HG02759 (cell line): Measurements from ENCODE around the gene PSMD13.

Experiments
- ATAC-seq: cut with Tn5 transposase; IDR thresholded peaks from one replicate; pipeline ENCODE4 v1.9.1; 2021; ENCODE audit warnings: mild to moderate bottlenecking, moderate library complexity; ENCODE audit not compliant: unreplicated experiment

Gene PSMD13

GRCh38 chr11:203945-204586 is 32.7 kb upstream of the PSMD13 start:
- no peak for ATAC-seq

GRCh38 chr11:204587-205109 is 32.1 kb upstream of the PSMD13 start:
- ATAC-seq: no peak

GRCh38 chr11:205221-206001 is 31.4 kb upstream of the PSMD13 start:
- ATAC-seq: no peak

GRCh38 chr11:206002-206384 is 30.8 kb upstream of the PSMD13 start:
- ATAC-seq: no peak

GRCh38 chr11:206526-207207 is 30.1 kb upstream of the PSMD13 start:
- ATAC-seq: no peak

DNA sequence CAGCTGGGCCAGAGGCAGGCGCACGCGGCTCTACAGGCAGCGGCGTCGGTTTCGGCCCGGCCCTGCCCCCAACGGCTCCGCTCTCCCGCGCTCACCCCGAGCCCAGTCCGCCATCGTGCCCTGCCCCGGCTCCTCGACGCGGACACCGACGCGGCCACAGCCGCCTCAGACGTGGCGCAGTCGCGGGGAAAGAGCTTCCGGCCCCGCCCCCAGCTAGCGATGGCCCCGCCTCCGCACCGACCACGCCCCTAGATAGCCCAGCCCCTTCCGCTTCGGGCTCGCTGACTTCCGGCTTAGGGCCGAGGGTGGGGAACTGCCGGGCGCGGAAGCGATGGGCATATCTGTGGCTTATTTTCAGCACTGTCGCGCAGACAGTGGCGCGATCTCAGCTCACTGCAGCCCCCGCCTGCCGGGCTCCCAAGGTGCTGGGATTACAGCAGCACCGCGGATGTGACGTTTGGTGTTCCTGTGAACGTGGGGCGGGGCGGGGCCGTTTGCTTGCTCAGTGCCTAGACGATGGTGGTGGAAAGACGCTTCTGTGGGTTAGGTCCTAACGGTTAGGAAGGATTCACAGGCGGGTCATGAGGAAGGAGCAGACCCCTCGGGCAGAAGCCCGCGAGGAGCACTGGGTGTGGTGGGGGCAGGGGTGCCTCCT is 29.4 kb upstream of the PSMD13 start, which contains the start of the genes BET1L and RIC8A:
Gene BET1L (minus strand): TSS at position 192 of the 655 bp plus-strand sequence. CDS start 78 bp downstream, at position 114.
Gene RIC8A (plus strand): TSS at position 501 of the 655 bp plus-strand sequence. CDS start 1,147 bp downstream, outside the sequence.
- ATAC-seq: peak; percentile 80

DNA sequence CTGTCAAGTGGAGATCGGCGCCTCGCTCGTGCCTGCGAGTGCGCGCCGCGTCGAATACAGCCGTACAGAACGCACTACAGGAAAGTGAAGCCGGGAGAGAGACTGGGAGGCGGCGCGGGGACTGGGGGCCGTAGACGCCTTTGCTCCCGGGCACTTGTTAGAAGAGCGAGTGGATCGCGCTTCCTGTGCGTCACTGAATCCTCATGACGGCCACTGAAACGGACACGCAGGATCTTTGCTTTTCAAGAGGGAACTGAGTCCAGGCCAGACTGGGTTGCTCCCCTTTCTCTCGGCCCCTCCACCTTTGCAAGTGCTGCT is 29.0 kb upstream of the PSMD13 start:
- ATAC-seq: no peak

DNA sequence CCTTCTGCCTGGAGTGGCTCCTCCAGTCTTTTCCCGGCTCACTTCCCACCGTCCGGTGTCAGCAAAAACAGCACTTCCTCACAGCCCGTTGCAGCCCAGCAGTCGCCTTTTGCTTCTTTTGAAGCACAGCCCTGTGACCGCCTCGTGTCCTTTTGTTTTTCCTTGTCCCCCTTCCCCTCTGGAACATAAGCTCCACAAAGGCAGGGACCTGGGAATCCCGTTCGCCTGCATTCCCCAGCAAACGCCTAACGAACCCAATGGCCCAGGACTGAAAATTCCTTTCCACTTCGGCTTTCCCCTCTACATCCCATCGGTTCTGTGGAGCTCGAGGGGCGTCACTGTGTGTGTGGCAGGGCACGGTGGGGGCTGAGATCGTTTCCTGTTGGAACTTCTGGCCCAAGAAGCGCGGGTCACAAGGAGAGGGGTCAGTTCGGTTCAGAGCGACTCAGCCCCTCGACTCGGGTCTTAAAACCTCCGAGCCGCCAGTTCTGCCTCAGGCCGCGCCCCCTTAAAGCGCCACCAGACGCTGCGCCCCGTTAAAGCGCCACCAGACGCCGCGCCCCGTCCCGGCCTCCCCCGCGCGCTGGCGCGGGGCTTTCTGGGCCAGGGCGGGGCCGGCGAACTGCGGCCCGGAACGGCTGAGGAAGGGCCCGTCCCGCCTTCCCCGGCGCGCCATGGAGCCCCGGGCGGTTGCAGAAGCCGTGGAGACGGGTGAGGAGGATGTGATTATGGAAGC is 28.4 kb upstream of the PSMD13 start:
- ATAC-seq: peak; percentile 50

GRCh38 chr11:208917-209260 is 27.9 kb upstream of the PSMD13 start:
- peak; percentile 1 for ATAC-seq

GRCh38 chr11:209275-210121 is 27.3 kb upstream of the PSMD13 start:
- no peak for ATAC-seq

GRCh38 chr11:210122-210802 is 26.5 kb upstream of the PSMD13 start:
- no peak for ATAC-seq

DNA sequence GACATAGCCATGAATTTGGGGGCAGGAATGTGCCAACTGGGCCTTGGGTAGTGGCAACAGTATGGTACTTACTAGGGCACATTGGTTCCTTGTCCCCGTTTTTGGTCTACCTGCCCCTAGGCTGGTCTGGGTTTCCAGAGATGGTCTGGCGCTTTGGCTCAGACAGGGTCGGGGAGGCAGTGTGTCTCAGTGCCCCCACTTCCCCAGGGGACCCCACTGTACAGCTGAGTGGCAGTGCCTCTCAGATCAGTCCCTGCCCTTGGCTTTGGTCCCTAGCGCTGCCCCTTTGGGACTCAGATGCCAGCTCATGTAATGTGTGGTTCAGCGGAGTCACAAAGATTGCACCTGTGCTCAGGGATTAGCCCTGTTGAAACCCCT is 26.0 kb upstream of the PSMD13 start:
- ATAC-seq: no peak

DNA sequence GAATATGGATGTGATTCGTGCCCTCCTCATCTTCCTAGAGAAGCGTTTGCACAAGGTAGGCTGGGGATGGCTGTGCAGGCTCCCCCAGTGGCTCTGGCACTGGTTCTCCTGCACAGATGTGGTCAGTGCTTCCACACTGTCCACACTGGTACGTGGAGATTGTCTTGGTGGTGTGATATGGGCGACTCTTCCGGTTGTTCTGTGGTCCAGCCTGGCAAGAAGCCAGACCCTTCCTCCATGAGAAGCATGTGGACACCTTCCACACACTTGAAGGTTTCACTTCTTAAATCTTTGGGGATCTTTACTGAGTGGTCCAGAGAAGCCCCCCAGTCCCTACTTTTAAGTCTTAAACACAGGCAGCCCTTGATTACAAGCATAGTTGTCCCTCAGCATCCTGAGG is 25.5 kb upstream of the PSMD13 start:
- ATAC-seq: no peak

DNA sequence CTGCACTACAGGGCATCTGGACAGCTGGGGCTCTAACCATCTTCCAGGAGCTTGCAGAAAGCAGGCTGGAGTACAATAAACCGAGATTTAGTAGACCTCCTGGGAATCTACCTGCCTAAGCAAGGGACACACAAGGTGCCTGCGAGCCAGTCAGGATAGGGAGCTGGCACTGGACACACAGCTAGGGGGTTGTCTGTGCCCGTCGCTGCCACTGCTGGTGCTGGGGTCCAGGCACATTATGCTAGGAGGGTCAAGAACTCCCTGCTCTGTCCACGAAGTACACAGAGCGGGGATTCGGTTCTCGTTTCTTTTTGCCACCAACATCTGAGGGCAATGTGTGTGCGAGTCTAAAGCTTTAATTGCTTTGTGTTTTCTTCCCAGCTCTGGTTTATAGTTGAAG is 25.0 kb upstream of the PSMD13 start:
- no peak for ATAC-seq

DNA sequence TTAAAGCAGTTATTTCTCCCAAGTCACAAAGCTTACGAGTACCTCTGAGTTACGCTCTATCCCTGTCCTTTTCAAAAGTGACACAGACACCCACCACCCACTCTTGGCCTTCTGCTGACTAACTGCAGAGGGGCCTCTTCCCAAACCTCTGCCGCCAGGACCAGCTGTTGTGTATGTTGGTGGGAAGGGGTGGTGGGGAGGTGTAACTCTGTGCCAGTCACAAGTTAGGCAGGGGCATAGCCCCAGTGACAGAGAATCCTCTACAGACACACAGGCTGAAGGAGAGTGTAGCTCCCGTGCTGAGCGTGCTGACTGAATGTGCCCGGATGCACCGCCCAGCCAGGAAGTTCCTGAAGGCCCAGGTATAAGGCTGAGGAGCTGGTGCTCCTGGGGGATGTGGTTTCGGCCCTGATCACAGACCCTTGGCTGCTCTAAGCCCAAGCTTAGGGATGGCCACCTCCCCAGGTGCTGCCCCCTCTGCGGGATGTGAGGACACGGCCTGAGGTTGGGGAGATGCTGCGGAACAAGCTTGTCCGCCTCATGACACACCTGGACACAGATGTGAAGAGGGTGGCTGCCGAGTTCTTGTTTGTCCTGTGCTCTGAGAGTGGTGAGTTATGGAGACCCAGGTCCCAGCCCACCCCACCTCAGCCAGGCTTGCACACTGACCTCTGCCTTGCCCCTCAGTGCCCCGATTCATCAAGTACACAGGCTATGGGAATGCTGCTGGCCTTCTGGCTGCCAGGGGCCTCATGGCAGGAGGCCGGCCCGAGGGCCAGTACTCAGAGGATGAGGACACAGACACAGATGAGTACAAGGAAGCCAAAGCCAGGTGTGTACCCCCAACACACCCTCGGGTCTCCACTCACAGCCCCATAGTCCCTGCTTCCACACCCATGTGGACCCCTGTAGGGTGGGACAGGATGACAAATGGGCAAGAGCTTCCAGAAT is 24.4 kb upstream of the PSMD13 start:
- ATAC-seq: no peak

GRCh38 chr11:213111-213510 is 23.7 kb upstream of the PSMD13 start:
- no peak for ATAC-seq

DNA sequence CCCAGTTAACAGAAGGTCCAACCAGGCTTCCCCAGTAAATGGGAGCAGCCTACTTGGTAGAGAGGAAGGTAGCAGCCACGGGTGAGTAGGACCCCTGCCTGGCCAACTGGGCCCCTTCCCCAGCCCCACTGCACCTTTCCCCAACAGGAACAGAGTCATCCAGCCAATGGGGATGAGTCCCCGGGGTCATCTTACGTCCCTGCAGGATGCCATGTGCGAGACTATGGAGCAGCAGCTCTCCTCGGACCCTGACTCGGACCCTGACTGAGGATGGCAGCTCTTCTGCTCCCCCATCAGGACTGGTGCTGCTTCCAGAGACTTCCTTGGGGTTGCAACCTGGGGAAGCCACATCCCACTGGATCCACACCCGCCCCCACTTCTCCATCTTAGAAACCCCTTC is 22.7 kb upstream of the PSMD13 start:
- no peak for ATAC-seq

- ATAC-seq: no peak
These were observed 21.2 kb upstream of the PSMD13 start for GRCh38 chr11:215581-216037.
